NCI-H446 treated with DMSO at 0.1 percent for 48 hours (cell line): ENCODE results near the gene ADAMTS2.

Source experiments
- DNase-seq: peaks from one replicate; lab custom pipeline; 2025; lab: John Stamatoyannopoulos, UW

The ADAMTS2 gene

DNA sequence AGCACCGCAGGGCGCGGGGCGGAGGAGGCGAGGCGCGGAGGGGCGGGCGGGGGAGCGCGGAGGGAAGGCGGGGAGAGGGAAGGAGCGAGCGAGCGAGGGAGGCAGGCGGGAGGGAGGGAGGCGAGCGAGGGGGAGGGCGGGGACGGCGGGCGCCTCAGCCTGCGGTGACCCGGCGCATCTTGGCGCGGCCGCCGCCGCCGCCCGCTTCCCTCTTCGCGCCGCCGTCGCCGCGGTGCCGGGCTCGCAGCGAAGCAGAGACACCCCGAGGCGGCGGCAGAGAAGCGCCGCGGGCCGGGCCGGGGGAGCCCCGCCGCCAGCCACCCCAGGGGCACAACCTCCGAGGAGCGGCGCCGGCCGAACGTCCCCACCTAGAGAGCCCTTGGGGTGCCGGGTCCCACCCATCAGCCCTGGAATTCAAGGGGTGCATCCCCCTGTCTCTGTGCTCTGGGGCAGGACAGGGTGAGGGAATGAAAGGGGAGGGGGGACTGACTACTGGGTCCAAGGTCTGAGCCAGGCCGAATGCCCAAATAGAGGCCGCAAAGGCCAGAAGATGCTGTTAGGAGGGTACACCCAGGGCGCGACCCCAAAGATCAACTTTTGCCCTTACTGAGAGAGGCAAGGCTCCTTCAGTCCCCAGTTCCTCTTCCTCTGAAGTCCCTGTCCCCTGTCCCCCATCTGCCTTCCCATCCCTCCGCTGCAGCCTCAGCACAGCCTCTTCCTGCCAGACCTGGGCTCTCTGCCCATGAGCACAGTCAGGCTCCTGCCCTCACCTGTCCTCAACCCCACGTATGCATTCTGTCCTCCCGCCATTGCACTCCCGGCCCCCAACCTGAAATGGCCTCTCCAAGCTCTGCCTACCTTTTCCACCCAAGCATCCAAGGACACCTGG lies at the start of gene ADAMTS2:
TSS of gene ADAMTS2 (minus strand) at position 29 of the 889 bp plus-strand sequence. CDS start 133 bp downstream, outside the sequence.
- DNase-seq = no peak

DNA sequence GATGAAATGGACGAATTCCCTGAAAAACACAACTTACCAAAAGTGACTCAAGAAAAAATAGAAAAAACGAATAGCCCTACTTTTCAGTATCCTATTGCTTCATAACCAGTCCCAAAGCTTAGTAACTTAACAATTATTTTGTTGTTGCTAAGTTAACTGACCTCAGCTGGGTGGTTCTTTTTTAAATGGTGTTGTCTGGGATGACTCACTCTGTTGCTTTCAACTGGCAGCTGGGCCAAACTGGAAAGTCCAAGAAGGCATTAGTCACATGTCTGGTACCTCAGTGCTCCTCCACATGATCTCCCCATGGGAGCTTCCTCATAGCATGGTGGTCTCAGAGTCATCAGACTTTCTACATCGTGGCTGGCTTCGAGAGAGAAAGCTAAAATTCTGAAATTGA lies 47.8 kb upstream of the ADAMTS2 start:
- no peak for DNase-seq

DNA sequence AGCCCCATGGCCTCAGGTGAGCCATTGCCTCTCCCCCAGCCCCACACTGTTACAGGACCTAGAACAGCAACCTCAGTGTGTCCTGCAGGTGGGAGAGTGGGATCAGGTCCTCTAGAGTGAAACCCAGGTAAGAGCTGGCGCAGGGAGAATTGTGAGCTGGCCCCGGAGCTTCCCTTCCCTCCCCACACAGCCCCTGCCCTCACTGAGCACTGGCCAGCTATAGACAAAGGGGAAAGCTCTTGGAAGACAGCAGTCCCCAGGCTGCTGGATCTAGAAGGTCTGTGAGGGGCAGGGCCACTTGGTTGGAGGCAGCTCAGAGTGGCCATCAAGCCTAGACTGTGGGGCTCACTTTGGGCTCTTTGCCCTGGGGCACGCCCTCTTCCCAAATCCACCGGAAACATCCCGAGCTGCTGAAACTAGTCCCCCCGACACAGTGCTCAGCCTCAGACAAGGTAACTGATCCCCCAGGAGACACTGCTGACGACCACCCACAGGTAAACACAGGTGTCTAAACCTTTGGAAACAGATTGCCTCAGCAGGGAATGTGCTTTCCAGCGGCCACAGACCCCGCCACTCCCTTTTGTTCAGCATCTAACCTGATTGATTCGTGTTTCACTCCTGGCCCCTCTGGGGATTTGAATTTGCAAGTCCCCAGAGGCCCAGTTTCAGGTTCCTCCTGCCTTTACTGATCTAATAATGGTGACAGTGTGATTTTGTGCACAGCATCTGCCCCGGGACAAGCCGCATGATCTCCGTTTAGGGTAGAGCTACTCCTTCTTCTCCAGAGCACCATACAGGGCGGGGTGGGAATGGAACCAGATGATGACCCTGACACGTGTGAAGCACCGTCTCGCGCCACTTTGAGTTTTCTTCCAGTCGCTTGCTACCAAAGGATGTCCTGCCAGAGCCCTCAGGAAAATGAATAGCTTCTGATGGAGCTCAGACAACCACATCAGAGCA lies 42.2 kb upstream of the ADAMTS2 start:
- no peak for DNase-seq

DNA sequence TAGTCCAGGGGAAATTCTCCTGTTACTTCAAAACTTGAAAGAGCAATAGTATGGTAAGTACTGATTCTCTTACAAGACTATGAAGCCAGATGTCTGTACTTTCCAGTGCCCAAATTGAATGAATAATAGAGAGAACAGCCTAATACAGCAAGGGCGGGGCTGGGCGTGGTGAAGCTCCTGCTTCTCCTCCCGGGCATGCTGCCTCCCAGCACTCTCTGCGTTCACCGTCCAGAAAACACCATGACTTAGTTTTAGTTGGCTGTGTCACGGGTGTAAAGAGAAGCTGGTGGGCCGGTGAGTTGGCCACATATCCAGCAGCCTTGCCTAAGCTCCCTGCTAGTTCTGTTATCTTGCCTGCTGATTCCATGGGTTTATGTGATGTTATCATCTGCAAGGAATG lies 40.7 kb upstream of the ADAMTS2 start:
- DNase-seq = no peak

DNA sequence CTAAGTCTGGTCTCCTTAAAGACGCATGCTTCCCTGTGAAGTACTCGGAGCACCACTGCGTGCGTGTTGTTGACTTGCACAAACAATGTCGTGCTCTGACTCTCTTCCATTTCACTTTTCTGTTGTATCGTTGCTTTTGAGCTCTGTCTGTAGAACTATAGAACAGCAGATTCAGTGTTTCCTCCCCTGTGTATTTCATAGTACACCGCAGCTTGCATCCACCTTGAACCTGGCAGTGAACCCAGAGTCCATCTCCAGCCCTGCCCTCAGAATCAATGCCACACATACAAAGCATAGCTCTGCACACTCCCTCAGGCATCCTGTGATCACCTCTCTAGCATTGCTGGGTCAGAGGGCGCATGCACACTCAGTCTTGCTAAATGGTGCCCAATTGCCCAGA lies 37.2 kb upstream of the ADAMTS2 start:
- DNase-seq = no peak

DNA sequence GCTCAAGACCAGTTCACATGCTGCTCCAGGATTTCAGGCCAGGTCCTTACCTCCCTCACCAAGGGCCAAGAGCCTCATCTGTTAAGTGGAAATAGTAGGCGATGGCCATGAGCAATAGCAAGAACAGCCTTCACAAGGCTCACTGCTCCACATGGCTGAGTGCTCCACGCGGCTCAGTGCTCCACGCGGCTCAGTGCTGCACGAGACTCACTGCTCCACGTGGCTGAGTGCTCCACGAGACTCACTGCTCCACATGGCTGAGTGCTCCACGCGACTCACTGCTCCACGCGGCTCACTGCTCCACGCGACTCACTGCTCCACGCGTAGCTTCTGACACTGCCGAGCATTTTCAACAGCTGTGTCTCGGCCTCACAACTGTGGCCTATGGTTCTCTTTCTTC lies 36.4 kb upstream of the ADAMTS2 start:
- no peak for DNase-seq

DNA sequence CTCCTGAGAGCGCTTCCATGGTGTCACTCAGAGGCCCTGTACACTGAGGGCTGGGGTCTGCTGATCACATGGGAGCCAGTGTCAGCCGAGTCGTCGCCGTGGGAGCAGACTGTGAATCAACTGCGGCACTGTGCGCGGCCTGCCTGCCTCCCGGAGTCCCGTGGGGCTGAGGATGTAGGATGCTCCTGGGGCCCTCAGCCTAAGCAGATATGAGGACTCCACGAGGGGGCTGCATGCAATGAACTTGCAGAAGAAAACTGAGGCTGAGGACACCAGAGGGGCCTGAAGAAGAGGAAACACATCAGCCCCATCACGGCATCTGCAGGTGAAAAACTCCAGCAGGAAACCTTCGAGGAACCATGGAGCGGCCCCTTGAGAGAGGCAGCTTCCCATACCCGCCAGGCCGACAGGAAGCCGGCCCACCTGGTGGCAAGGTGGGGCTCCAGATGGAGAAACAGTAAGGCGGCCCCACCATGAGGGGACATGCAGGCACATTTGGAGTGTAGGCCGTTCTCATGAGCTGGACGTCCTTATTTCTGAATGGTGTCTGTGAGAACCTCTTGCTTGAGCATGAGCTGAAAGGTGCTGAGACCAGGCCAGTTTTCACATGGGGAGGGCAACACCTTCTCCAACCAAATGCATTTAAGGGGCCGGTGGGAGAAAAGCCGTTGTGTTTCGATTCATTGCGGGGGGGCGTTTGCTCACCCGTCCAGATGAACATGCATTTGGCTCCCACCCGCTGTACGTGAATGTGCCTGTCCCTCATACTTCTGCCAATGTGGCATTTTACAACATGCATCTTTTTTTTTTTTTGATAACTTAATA lies 35.2 kb upstream of the ADAMTS2 start:
- no peak for DNase-seq

DNA sequence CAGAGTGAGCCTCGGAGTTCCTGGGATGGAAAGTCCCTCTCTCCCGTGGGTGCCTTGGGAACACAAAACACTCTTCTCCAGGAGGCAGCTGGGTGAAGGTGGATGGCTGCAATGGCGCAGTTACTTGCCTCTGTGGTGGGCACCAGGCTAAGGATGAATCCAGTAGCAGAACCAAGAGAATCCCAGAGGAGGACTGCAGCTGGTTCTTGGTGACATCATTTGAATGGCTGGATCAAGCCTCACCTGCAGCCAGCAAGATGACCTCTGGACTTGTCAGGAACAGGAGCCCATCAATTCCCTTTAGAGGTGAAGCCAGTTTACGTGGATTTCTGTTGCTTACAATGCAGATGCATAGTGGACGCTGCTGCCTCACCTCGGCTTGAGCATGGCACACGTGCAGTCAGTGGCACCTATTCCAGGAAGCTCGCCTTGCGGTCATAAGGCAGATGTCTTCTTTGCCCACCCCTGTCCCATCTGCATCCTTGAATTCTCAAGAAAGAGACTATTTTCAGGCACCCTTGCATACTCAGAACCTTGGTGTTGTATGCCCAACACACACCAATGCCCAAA lies 34.1 kb upstream of the ADAMTS2 start:
- DNase-seq = no peak

DNA sequence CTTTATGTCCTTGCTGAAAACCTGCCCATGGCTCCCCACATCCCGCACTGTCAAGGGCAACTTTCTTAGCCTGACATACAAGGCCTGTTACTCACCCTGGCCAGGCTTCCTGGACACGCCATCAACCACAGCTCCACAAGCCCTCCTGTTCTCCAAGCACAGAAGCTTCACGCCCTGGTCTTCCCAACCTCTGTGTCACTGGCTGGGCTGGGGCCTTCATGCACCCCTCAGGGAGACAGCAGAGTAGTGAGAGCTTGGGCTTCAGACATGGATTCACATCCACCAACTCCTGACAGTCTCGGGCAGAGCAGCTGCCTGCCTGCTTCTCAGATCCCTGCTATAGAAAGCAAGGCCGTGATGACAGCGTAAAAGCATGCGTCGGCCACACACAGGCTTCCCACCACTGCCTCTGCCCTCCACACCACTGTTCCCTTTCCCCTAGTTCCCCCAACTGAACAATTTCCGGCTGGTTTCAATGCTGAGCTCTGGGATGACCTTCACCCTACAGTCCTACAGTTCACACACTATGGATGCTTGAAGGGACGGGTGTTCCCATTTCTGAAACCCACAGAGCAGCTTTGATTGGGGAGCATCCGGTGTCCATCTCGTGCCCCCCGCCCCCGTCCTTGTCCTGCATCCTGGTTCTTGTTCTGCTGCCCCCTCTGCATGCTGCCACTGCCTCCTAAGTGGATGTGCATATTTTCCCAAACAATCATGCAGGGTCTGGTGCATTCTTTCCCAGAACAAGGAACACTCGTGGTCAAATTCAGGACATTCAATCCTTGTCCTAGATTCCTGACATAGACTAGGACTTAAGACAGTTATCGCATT lies 33.4 kb upstream of the ADAMTS2 start:
- DNase-seq = no peak

DNA sequence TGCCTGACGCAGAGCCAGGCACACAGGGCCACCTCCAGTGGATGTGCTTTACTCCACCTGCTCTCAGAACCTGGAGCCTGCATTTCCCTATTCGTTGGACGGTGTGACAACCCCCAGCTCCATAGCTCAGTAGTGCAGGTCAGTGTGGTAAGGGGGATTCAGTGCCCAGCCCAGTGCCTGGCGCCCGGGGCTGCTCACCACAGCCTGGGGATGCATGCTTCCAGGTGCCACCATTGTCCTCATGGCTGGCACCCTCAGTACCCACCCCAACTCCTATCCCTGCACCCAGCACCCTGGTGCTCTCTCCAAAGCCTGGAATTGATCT lies 32.8 kb upstream of the ADAMTS2 start:
- DNase-seq = no peak

DNA sequence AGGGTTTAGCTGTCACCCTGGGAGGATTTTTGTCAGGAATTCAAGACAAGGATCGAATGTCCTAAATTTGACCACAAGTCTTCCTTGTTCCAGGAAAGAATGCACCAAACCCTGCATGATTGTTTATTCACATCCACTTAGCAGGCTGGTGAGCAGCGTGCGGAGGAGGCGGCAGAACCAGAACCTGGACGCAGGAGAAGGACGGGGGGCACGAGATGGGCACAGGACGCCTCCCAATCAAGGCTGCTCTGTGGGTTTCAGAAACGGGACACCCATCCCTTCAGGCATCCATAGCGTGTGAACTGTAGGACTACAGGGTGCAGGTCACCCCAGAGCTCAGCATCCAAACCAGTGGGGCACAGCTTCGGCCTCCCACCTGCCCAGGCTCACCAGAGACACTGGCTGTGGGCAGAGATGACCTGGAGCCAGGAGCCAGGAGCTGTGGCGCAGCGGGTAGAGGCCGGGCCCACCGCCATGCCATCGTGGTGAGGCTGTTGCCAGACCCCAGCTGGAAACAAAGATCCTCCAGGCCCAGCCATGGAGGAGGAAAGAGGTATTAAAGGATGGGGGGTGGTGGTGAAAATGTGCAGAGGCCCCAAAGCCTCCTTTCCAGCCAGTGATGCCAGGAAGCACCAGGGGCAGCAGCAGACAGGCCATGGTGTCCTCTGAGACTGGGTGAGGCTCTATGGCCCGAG lies 32.3 kb upstream of the ADAMTS2 start:
- no peak for DNase-seq

DNA sequence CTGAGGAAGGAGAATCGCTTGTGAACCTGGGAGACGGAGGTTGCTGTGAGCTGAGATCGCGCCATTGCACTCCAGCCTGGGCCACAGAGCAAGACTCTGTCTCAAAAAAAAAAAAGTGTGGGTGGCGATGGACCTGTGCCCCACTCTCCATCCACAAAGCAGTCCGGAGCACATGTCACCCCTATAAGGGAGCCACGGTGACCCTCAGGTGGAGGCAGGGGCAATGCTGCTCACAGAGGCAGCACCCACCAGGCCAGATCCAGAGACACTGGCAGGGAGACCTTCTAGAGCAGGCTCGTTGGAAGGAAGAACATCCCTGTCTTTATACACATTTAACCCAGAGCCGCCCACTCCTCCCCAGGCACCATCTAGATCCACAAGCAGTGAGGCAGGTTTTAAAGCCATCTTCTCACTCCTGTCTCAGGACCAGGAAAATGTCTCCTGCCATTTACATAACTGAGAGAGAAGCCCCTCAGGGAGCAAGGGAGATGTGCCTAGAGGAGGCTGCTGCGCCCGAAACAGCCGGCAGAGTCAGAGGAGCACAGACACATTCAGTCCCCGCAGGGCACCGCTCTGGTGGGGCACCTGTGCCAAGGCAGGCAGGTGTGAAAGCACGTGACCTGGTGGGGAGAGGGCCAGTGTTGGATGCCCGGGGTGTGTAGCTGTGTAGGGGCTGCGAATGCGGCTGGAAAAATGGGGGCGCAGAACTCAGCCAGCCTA lies 31.6 kb upstream of the ADAMTS2 start:
- no peak for DNase-seq

DNA sequence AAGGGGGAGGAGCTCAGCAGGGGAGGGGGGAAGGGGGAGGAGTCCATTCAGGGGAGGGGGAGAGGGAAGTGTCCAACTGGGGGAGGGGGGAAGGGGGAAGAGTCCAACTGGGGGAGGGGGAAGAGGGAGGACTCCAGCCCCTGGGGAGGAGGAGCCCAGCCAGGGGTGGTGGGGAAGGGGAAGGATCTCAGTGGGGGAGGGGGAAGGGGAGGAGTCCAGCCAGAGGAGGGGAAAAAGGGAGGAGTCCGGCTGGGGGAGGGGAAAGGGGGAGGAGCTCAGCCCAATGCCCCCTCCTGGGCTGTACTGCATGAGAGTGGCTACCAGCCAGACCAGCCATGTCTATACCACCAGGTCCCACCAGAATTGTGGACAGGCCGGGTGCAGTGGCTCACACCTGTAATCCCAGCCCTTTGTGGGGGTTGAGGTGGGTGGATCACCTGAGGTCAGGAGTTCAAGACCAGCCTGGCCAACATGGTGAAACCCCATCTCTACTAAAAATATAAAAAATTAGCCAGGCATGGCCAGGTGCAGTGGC lies 30.6 kb upstream of the ADAMTS2 start:
- DNase-seq = no peak

DNA sequence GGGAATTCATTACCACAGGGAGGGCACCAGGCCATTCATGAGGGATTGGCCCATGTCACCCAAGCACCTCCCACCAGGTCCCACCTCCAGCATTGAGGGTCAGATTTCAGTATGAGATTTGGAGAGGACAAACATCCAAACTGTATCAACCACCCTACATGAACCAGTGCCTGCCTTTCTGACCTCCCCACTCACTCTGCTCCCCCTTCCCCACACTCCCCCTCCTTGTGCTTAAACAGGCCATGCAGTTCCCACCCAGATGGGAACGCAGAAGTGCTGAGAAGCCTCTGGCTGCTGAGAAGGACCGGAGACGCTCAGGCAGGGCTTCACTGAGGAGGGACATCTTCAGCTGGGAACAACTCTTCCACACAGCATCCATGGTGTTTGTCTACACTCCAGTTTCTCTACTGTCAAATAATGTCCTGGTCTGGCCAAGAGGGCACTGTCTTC lies 30.0 kb upstream of the ADAMTS2 start:
- DNase-seq = no peak

DNA sequence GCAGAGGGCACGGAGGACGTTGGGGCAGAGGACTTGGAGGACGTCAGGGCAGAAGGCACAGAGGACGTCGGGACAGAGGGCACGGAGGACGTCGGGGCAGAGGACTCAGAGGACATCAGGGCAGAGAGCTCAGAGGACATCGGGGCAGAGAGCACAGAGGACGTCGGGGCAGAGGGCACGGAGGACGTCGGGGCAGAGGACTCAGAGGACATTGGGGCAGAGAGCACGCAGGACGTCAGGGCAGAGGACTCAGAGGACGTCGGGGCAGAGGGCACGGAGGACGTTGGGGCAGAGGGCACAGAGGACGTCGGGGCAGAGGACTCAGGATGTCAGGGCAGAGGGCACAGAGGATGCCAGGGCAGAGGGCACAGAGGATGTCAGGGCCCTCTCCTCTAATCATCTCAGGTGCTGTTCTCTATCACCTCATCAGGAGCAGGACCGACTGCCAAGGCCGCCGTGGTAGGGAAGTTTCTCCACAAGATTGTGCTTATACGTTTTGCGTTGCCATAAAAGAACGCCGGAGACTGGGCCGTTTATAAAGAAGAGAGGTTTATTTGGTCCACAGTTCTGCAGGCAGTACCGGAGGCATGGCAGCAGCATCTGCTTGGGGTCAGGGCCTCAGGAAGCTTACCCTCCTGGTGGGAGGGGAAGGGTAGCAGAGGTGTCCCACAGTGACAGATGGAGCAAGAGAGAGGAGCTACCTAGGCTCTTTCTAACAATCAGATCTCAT lies 29.4 kb upstream of the ADAMTS2 start:
- DNase-seq = no peak

DNA sequence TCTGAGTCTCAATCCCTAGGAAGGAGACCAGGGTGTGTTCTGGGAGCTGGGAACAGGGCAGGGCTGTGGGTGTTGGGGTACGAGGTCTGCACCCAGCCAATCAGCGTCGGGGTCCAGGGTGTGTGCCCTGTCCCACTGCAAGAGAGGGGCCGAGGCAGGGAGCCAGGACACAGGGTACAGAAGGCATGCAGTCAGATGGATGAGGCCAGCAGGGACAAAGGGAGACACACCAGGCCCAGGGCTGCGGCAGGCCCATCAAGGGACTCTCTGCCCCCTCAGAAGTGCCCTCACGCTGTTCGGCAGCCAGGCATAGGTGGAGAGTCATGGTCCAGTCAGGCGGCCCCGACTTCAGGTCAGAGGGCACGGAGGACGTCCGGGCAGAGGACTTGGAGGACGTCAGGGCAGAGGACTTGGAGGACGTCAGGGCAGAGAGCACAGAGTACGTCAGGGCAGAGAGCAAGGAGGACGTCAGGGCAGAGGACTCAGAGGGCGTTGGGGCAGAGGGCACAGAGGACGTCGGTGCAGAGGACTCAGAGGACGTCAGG lies 28.8 kb upstream of the ADAMTS2 start:
- no peak for DNase-seq

DNA sequence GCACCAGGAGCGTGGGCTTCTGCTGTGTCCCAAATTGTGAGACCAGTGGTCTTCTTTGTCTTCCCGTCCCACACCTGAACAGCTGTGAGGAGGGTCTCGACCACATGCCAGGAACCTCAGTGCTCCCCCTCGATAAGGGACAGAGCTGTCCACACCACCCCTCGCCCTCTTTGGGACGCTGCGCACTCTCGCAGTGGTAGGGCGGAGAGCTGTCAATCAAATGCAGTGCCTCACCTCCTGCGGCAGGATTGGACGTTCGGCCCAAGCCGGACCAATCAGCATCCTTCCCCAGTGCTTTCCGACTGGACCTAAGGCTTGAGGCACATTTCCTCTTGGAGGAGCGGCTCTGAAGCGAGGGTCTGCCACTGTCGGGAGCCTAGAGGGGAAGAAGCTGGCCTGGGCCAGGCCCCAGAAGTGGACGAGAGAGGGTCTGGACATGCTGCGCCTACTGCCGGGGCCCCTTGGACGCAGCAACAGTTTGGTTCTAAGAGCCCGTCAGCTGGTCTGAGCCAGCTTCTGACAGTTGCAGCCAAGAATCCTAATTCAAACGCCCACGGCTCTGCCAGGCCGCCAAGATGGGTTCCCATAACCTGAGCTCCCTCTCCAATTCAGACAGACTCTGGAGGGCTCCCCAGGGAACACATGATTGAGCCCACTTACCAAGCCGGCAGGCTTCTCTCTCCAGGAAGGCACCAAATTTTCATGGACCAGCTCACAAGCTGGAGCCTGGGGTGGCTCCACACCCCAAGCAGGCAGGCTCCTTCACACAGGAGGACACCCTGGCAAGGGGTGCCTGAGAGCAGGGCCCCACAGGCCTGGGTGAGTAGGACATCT lies 28.1 kb upstream of the ADAMTS2 start:
- peak; percentile 32 for DNase-seq
